Esophagus squamous epithelium (tissue), 4 donors: ENCODE results near the gene CAPZB.

ENCODE experiments used
- POLR2A ChIP-seq, 4 donors: fragments of 450-650 bp; IDR thresholded peaks; one replicate each; pipeline ENCODE4 v1.6.1; 2017; ENCODE audit warnings: antibody characterized with exemption in 4 of 4, mild to moderate bottlenecking in 4 of 4, moderate library complexity in 3 of 4
- TF ChIP-seq, protein P1 (sequence below), 6 experiments: fragments of 450-650 bp in 4 of 6; fragments of 200-600 bp in 2 of 6; sonication (generic) in 2 of 6; IDR thresholded peaks; one replicate each; pipeline ENCODE4 v1.5.1; 2016 to 2019; ENCODE audit warnings: antibody characterized with exemption in 6 of 6, mild to moderate bottlenecking in 4 of 6, moderate library complexity in 4 of 6

DNA sequence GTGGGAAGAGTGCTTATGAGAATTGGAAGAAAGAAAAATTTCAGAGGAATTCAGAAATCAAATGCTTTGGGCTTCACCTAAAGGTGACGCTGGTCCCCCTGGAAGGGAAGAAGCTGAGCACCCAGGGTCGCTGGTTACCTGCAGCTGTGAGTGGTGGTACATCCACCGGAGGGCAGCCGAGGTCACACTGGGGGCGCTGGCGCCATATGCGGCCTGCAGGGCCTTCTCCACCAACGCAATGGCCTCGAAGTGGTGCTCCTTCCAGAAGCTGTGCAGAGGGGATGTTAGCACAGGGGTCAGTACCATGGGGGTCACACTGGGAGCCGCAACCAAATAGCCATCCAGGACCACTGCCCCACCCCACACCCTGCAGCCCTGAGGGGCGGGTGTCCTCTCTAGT lies 179.5 kb downstream of the CAPZB start:
- TF ChIP-seq, protein P1, sequence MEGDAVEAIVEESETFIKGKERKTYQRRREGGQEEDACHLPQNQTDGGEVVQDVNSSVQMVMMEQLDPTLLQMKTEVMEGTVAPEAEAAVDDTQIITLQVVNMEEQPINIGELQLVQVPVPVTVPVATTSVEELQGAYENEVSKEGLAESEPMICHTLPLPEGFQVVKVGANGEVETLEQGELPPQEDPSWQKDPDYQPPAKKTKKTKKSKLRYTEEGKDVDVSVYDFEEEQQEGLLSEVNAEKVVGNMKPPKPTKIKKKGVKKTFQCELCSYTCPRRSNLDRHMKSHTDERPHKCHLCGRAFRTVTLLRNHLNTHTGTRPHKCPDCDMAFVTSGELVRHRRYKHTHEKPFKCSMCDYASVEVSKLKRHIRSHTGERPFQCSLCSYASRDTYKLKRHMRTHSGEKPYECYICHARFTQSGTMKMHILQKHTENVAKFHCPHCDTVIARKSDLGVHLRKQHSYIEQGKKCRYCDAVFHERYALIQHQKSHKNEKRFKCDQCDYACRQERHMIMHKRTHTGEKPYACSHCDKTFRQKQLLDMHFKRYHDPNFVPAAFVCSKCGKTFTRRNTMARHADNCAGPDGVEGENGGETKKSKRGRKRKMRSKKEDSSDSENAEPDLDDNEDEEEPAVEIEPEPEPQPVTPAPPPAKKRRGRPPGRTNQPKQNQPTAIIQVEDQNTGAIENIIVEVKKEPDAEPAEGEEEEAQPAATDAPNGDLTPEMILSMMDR (IDR thresholded peaks at IDR 0.05) = no peak
- no peak for TF ChIP-seq POLR2A (IDR thresholded peaks at IDR 0.05)
